A549 (cell line): ENCODE measurements around the gene IFFO2.

Source experiments
- EP300 ChIP-seq, 2 experiments: fragments of >200 bp; sonication (Bioruptor Twin); formaldehyde crosslinking; IDR thresholded peaks; 2 replicates in 1 of 2; 3 replicates in 1 of 2; pipeline ENCODE4 v1.6.1; 2016 to 2017
- FOSB ChIP-seq: fragments of 250-450 bp; sonication (Bioruptor Pico); IDR thresholded peaks from 2 replicates; pipeline ENCODE4 v1.5.0; 2020; ENCODE audit warnings: mild to moderate bottlenecking, moderate library complexity
- JUNB ChIP-seq: fragments of >200 bp; sonication (Bioruptor Twin); formaldehyde crosslinking; IDR thresholded peaks from 2 replicates; pipeline ENCODE4 v1.6.1; 2016
- POLR2A ChIP-seq: IDR thresholded peaks from 2 replicates; pipeline ENCODE4 v1.6.1; 2012; ENCODE audit warnings: mild to moderate bottlenecking, low read length
- SREBF2 ChIP-seq: fragments of 450-650 bp; IDR thresholded peaks from 2 replicates; pipeline ENCODE4 v1.6.1; 2014; ENCODE audit warnings: mild to moderate bottlenecking, moderate library complexity
- TP53 ChIP-seq: fragments of 250-450 bp; sonication (Bioruptor Pico); IDR thresholded peaks from 2 replicates; pipeline ENCODE4 v1.5.0; 2021; ENCODE audit warnings: mild to moderate bottlenecking, moderate library complexity
- TF ChIP-seq, protein P1 (sequence below): fragments of 200-600 bp; sonication (generic); IDR thresholded peaks from 2 replicates; pipeline ENCODE4 v1.6.1; 2016; ENCODE audit warnings: antibody characterized with exemption, mild to moderate bottlenecking, moderate library complexity
- TF ChIP-seq, protein P2 (sequence below): fragments of >200 bp; sonication (Bioruptor Twin); formaldehyde crosslinking; IDR thresholded peaks from 3 replicates; pipeline ENCODE4 v1.5.1; 2016

DNA sequence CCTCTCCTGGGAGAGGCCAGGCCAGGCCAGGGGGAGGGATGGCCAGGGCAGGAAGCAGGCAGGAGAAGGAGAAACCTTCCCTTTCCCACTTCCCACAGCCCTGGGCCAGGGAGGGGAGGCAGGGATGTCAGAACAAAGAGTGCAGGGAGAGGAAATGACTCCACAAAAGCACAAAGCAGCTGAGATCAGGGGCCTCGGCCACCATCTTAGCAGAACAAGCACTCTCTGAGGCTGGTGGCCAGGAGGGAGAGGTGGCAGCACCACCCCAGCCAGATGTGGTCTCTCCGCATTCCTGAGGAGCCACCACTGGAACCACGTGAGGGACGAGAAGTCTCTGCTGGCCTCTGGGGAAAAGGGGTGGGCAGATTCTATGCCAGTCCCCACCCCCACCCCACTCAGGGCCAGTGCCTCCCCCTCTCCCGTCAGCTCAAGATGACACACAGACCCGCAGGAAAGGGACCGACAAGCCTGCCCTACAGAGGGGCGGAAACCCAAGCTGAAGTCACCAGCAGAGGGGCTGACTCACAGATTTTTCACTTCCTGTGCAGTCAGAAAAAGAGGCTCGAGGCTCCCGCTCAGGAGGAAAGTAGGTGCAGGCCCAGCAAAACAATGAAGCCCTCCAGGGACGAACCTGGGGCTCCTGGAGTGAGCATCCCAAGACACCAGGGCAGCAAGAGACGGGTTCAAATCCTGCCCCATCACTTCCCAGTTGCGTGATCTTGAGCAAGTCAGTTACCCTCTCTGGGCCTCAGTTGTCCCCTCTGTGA lies 30.0 kb downstream of the IFFO2 start:
- TF ChIP-seq POLR2A (no peak), TP53 (CRISPR knock-in tag) (no peak), JUNB (no peak), FOSB (CRISPR knock-in tag) (no peak), EP300 (IDR thresholded peaks at IDR 0.05) (no peak), SREBF2 (no peak)
- TF ChIP-seq, protein P1, sequence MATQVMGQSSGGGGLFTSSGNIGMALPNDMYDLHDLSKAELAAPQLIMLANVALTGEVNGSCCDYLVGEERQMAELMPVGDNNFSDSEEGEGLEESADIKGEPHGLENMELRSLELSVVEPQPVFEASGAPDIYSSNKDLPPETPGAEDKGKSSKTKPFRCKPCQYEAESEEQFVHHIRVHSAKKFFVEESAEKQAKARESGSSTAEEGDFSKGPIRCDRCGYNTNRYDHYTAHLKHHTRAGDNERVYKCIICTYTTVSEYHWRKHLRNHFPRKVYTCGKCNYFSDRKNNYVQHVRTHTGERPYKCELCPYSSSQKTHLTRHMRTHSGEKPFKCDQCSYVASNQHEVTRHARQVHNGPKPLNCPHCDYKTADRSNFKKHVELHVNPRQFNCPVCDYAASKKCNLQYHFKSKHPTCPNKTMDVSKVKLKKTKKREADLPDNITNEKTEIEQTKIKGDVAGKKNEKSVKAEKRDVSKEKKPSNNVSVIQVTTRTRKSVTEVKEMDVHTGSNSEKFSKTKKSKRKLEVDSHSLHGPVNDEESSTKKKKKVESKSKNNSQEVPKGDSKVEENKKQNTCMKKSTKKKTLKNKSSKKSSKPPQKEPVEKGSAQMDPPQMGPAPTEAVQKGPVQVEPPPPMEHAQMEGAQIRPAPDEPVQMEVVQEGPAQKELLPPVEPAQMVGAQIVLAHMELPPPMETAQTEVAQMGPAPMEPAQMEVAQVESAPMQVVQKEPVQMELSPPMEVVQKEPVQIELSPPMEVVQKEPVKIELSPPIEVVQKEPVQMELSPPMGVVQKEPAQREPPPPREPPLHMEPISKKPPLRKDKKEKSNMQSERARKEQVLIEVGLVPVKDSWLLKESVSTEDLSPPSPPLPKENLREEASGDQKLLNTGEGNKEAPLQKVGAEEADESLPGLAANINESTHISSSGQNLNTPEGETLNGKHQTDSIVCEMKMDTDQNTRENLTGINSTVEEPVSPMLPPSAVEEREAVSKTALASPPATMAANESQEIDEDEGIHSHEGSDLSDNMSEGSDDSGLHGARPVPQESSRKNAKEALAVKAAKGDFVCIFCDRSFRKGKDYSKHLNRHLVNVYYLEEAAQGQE = no peak
- TF ChIP-seq, protein P2, sequence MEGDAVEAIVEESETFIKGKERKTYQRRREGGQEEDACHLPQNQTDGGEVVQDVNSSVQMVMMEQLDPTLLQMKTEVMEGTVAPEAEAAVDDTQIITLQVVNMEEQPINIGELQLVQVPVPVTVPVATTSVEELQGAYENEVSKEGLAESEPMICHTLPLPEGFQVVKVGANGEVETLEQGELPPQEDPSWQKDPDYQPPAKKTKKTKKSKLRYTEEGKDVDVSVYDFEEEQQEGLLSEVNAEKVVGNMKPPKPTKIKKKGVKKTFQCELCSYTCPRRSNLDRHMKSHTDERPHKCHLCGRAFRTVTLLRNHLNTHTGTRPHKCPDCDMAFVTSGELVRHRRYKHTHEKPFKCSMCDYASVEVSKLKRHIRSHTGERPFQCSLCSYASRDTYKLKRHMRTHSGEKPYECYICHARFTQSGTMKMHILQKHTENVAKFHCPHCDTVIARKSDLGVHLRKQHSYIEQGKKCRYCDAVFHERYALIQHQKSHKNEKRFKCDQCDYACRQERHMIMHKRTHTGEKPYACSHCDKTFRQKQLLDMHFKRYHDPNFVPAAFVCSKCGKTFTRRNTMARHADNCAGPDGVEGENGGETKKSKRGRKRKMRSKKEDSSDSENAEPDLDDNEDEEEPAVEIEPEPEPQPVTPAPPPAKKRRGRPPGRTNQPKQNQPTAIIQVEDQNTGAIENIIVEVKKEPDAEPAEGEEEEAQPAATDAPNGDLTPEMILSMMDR = no peak
